HG02973 (cell line): ENCODE results near the gene UNC93A.
"Not testable (repeated sequence)": the region's sequence is repeated elsewhere in the genome, so short reads cannot be mapped to it uniquely, and the experiment has no call there.

Source experiments
- ATAC-seq: cut with Tn5 transposase; IDR thresholded peaks from one replicate; pipeline ENCODE4 v1.9.1; 2021; ENCODE audit warnings: moderate library complexity; ENCODE audit not compliant: unreplicated experiment

The UNC93A gene

GRCh38 chr6:167290786-167291622 is at the start of gene UNC93A:
Gene UNC93A (plus strand): TSS chr6:167291315. CDS start chr6:167291490, 175 bp downstream.
- ATAC-seq = no peak

- not testable (repeated sequence) for ATAC-seq
Observed at GRCh38 chr6:167241321-167242134, 49.6 kb upstream of the UNC93A start.

GRCh38 chr6:167242135-167242506 is 49.0 kb upstream of the UNC93A start:
- ATAC-seq = not testable (repeated sequence)

GRCh38 chr6:167242511-167243051 is 48.5 kb upstream of the UNC93A start:
- ATAC-seq = not testable (repeated sequence)

GRCh38 chr6:167244064-167244960 is 46.8 kb upstream of the UNC93A start:
- no peak for ATAC-seq

GRCh38 chr6:167244991-167245390 is 46.1 kb upstream of the UNC93A start:
- ATAC-seq = no peak

GRCh38 chr6:167245591-167245990 is 45.5 kb upstream of the UNC93A start:
- ATAC-seq = no peak

GRCh38 chr6:167247814-167248595 is 43.1 kb upstream of the UNC93A start:
- no peak for ATAC-seq

GRCh38 chr6:167248878-167249455 is 42.1 kb upstream of the UNC93A start:
- not testable (repeated sequence) for ATAC-seq

- ATAC-seq = no peak
Observed at GRCh38 chr6:167252271-167252670, 38.8 kb upstream of the UNC93A start.

- ATAC-seq = no peak
Observed at GRCh38 chr6:167255918-167256553, 35.1 kb upstream of the UNC93A start.

GRCh38 chr6:167258646-167259045 is 32.5 kb upstream of the UNC93A start:
- no peak for ATAC-seq

GRCh38 chr6:167266057-167266829 is 24.9 kb upstream of the UNC93A start:
- not testable (repeated sequence) for ATAC-seq

GRCh38 chr6:167266830-167267555 is 24.1 kb upstream of the UNC93A start:
- ATAC-seq = no peak

GRCh38 chr6:167267556-167267898 is 23.6 kb upstream of the UNC93A start:
- not testable (repeated sequence) for ATAC-seq

GRCh38 chr6:167267921-167268401 is 23.2 kb upstream of the UNC93A start:
- no peak for ATAC-seq

- ATAC-seq = no peak
Observed at GRCh38 chr6:167268683-167269280, 22.3 kb upstream of the UNC93A start.
